HEK293T (cell line): ENCODE results near the gene LONP2.

Experiments used
- CTBP1 ChIP-seq: fragments of 450-650 bp; IDR thresholded peaks from 2 replicates; pipeline ENCODE4 v1.6.1; 2016; ENCODE audit warnings: borderline replicate concordance
- ELF4 ChIP-seq: fragments of 450-650 bp; IDR thresholded peaks from 2 replicates; pipeline ENCODE4 v1.6.1; 2017; ENCODE audit warnings: antibody characterized with exemption
- FOXA1 ChIP-seq: fragments of 450-650 bp; IDR thresholded peaks from 2 replicates; pipeline ENCODE4 v1.6.1; 2016; ENCODE audit warnings: mild to moderate bottlenecking
- FOXM1 ChIP-seq: fragments of 450-650 bp; IDR thresholded peaks from 2 replicates; pipeline ENCODE4 v1.6.1; 2017; ENCODE audit warnings: mild to moderate bottlenecking, borderline replicate concordance
- LEF1 ChIP-seq: fragments of 450-650 bp; IDR thresholded peaks from 2 replicates; pipeline ENCODE4 v1.6.1; 2017; ENCODE audit warnings: mild to moderate bottlenecking, borderline replicate concordance
- NFRKB ChIP-seq: fragments of 450-650 bp; IDR thresholded peaks from 2 replicates; pipeline ENCODE4 v1.6.1; 2016; ENCODE audit warnings: mild to moderate bottlenecking, moderate library complexity
- PKNOX1 ChIP-seq: fragments of 450-650 bp; IDR thresholded peaks from 2 replicates; pipeline ENCODE4 v1.6.1; 2016
- SP1 ChIP-seq: fragments of 450-650 bp; IDR thresholded peaks from 2 replicates; pipeline ENCODE4 v1.6.1; 2017
- SUZ12 ChIP-seq: fragments of 450-650 bp; IDR thresholded peaks from 2 replicates; pipeline ENCODE4 v1.6.1; 2016; ENCODE audit warnings: mild to moderate bottlenecking
- TARDBP ChIP-seq: fragments of 450-650 bp; IDR thresholded peaks from 2 replicates; pipeline ENCODE4 v1.6.1; 2016

DNA sequence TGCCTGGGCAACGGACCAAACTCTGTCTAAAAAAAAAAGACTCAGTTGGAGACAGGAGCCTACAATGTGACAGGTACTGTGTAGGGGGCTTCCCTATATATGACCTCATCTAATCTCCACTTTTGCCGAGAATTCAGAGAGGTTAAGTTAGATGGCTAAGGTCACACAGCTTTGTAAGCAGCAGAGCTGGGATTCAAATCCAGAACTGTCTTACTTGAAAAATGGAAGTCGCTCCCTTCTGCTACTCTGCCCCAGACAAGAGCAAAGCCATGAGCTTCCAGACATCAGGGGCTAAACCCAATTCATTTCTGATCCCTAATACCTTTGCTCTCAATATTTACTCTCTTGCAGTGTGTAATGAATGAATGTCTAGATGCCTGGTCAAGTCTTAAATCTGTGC lies 46.8 kb upstream of the LONP2 start:
- TF ChIP-seq FOXA1, result no peak
- no peak for TF ChIP-seq NFRKB
- TF ChIP-seq SP1, result no peak
- no peak for TF ChIP-seq TARDBP
- TF ChIP-seq FOXM1, result no peak
- TF ChIP-seq LEF1, result no peak
- TF ChIP-seq ELF4, result no peak
- no peak for TF ChIP-seq PKNOX1
- no peak for TF ChIP-seq SUZ12
- TF ChIP-seq CTBP1, result no peak
